CD14-positive monocyte (primary cell): ENCODE results near the gene GPSM3. TPM values are rescaled to one million over a fixed set of nuclear protein-coding genes. Genes with fewer than 3 reads are reported as not detected.
A peak's percentile ranks its signal among the peaks of the same experiment; 100 is the strongest.

Source experiments
- DNase-seq, 3 donors: peaks; one replicate each; pipeline ENCODE4 v3.0.0-alpha.2; 2011 to 2022
- H2AFZ ChIP-seq: 2 replicates; pipeline ENCODE4 v1.6.0; 2012; ENCODE audit warnings: mild to moderate bottlenecking, low read depth, low read length, inconsistent platforms; ENCODE audit not compliant: insufficient read depth, poor library complexity, severe bottlenecking
- H3K27ac ChIP-seq, 2 donors: 1 replicate in 1 of 2; 2 replicates in 1 of 2; pipeline ENCODE4 v1.5.1; 2012 to 2013; ENCODE audit warnings: low read length in 2 of 2, control low read depth in 1 of 2, inconsistent platforms in 1 of 2, low read depth in 1 of 2, mild to moderate bottlenecking in 1 of 2
- H3K27me3 ChIP-seq, 2 donors: one replicate each; pipeline versions ENCODE4 v1.6.0 to v1.6.1; 2011 to 2013; ENCODE audit warnings: low read length in 2 of 2; ENCODE audit not compliant: control insufficient read depth in 2 of 2, insufficient read depth in 2 of 2
- H3K36me3 ChIP-seq, 2 donors: replicated peaks in 1 of 2; 1 replicate in 1 of 2; 2 replicates in 1 of 2; pipeline versions ENCODE4 v1.5.1 to v1.6.1; 2012 to 2013; ENCODE audit warnings: low read length in 2 of 2, control low read depth in 1 of 2, inconsistent platforms in 1 of 2, mild to moderate bottlenecking in 1 of 2; ENCODE audit not compliant: insufficient read depth in 2 of 2, control insufficient read depth in 1 of 2
- H3K4me1 ChIP-seq, 2 donors: 1 replicate in 1 of 2; 2 replicates in 1 of 2; pipeline versions ENCODE4 v1.5.1 to v1.6.1; 2012 to 2013; ENCODE audit warnings: low read length in 2 of 2, control low read depth in 1 of 2, inconsistent platforms in 1 of 2, mild to moderate bottlenecking in 1 of 2, moderate library complexity in 1 of 2; ENCODE audit not compliant: insufficient read depth in 2 of 2, control insufficient read depth in 1 of 2
- H3K4me2 ChIP-seq: replicated peaks from 2 replicates; pipeline ENCODE3; 2012; ENCODE audit warnings: low read length, moderate library complexity, mild to moderate bottlenecking; ENCODE audit not compliant: poor library complexity, severe bottlenecking; ENCODE audit errors: extremely low read depth
- H3K4me3 ChIP-seq, 3 experiments: fragments of 200-600 bp in 1 of 3; sonication (generic) in 1 of 3; replicated peaks in 1 of 3; 1 replicate in 2 of 3; 2 replicates in 1 of 3; pipeline ENCODE4 v1.5.1; 2011 to 2013; ENCODE audit warnings: low read length in 3 of 3, mild to moderate bottlenecking in 3 of 3, control low read depth in 2 of 3, low read depth in 2 of 3, inconsistent platforms in 1 of 3, moderate library complexity in 1 of 3
- H3K79me2 ChIP-seq: 2 replicates; pipeline ENCODE4 v1.6.0; 2012; ENCODE audit warnings: mild to moderate bottlenecking, control low read depth, inconsistent platforms, low read length, moderate library complexity; ENCODE audit not compliant: insufficient read depth
- H3K9ac ChIP-seq: 2 replicates; pipeline ENCODE4 v1.6.0; 2017; ENCODE audit warnings: low read length, mild to moderate bottlenecking; ENCODE audit not compliant: insufficient read depth, poor library complexity, severe bottlenecking
- H3K9me3 ChIP-seq, 2 donors: replicated peaks in 1 of 2; 1 replicate in 1 of 2; 2 replicates in 1 of 2; pipeline versions ENCODE4 v1.5.1 to v1.6.1; 2012 to 2013; ENCODE audit warnings: low read length in 2 of 2, control low read depth in 1 of 2; ENCODE audit not compliant: control insufficient read depth in 1 of 2, insufficient read depth in 1 of 2
- H4K20me1 ChIP-seq: 2 replicates; pipeline ENCODE4 v1.6.0; 2012; ENCODE audit warnings: mild to moderate bottlenecking, low read length, control low read depth, moderate library complexity; ENCODE audit not compliant: insufficient read depth
- H3K27ac Mint-ChIP-seq, 7 donors: one replicate each; pipeline ENCODE4 v1.8.0; 2020; ENCODE audit warnings: mild to moderate bottlenecking in 7 of 7, mixed read lengths in 7 of 7, moderate library complexity in 6 of 7, inconsistent platforms in 2 of 7
- H3K27me3 Mint-ChIP-seq, 3 donors: one replicate each; pipeline ENCODE4 v1.8.0; 2021 to 2022; ENCODE audit warnings: low read depth in 3 of 3, mild to moderate bottlenecking in 3 of 3, mixed read lengths in 3 of 3, moderate library complexity in 3 of 3, inconsistent platforms in 1 of 3
- H3K36me3 Mint-ChIP-seq, 2 donors: one replicate each; pipeline ENCODE4 v1.8.0; 2020; ENCODE audit warnings: mixed read lengths in 2 of 2, inconsistent platforms in 1 of 2, mild to moderate bottlenecking in 1 of 2
- H3K4me1 Mint-ChIP-seq: one replicate; pipeline ENCODE4 v1.8.0; 2020; ENCODE audit warnings: mild to moderate bottlenecking, mixed read lengths
- H3K4me3 Mint-ChIP-seq, 2 donors: one replicate each; pipeline ENCODE4 v1.8.0; 2020; ENCODE audit warnings: mild to moderate bottlenecking in 2 of 2, mixed read lengths in 2 of 2, moderate library complexity in 1 of 2
- H3K9me3 Mint-ChIP-seq, 7 donors: one replicate each; pipeline ENCODE4 v1.8.0; 2020 to 2022; ENCODE audit warnings: mixed read lengths in 7 of 7, mild to moderate bottlenecking in 6 of 7, moderate library complexity in 6 of 7, inconsistent platforms in 2 of 7
- WGBS: methylation state at CpG from one replicate; pipeline ENCODE4 v1.1.5; 2013; ENCODE audit warnings: missing lambda C conversion rate; ENCODE audit not compliant: insufficient coverage; 5-methylcytosine and 5-hydroxymethylcytosine counted together
- intact Hi-C, 2 donors: fragments of 100-400 bp; cut with micrococcal nuclease; formaldehyde crosslinking; loops; one replicate each; pipeline versions ENCODE4 v1.15.0 to v1.15.1; 2023
- polyA plus RNA-seq, 3 donors: library from polyadenylated mRNA; depleted of rRNA in 1 of 3; unstranded in 2 of 3; stranded (reverse) in 1 of 3; fragments of 300-500 nt in 2 of 3; fragments of >200 nt in 1 of 3; fragmentation: Illumina TruSeq in 2 of 3; gene quantifications; 1 replicate in 2 of 3; 2 replicates in 1 of 3; pipeline ENCODE4 v1.2.3, GENCODE V29; 2012 to 2021
- TF ChIP-seq, protein P1 (sequence below): fragments of 200-600 bp; IDR thresholded peaks from one replicate; pipeline ENCODE4 v1.8.0; 2022; ENCODE audit warnings: antibody characterized with exemption, mild to moderate bottlenecking

GPSM3 gene
- polyA plus RNA-seq, 3 donors = 86.1 to 340 (median 101) TPM

DNA sequence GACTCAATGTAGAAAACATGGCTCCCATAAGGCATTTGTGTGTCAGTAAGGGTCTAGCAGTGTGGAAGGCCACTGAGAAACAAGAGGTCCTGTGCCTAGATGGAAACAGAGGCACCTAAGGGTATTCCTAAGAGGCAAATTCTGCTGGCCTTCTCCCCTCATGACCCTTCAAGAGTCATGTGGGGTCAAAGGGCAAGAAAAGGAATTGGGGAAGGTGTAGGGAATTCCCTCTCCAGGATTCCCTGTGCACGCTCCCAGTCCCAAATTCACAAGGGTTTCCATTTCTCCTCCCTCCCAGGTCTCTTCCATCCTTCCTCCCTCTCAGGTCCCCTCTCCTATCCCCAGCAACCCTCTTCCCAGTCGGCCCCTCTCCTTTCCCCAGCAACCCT, 17.1 kb downstream of the GPSM3 start:
- Mint-ChIP-seq H3K36me3 (peaks cover 14 to 16% of the 10 kb centered on the region in 2 donors), H3K27me3 (peaks cover 0 to 4% (median 2%) of the 10 kb centered on the region in 3 donors), H3K4me3 (peak overlapping the region; percentile 90 to 98), H3K4me1 (peaks cover 63% of the 10 kb centered on the region), H3K27ac (peak overlapping the region; percentile 44 to 100 (median 96)), H3K9me3 (no peaks in the 10 kb centered on the region)
- peak overlapping the region in 1 of 2 donors; percentile 90 for H3K27ac ChIP-seq
- WGBS = 0% methylated on average over 1 of the region's 2 CpGs
- peak overlapping the region; percentile 81 for H3K9ac ChIP-seq
- peak overlapping the region; percentile 97 for H3K4me2 ChIP-seq
- intact Hi-C loops = loop anchor here (2.0 to 5.0 kb wide), 2 partner anchors 21 to 53 kb away; partner anchors contain the start of gene PPT2 (in 1 of the 2)
- peaks cover 49 to 62% of the 10 kb centered on the region in 2 donors for H3K4me1 ChIP-seq
- no peak for DNase-seq
- peaks cover 9 to 16% of the 10 kb centered on the region in 2 donors for H3K36me3 ChIP-seq
- peak overlapping the region; percentile 71 to 94 (median 82) for H3K4me3 ChIP-seq
- H3K79me2 ChIP-seq = peaks cover 39% of the 10 kb centered on the region
- TF ChIP-seq, protein P1, sequence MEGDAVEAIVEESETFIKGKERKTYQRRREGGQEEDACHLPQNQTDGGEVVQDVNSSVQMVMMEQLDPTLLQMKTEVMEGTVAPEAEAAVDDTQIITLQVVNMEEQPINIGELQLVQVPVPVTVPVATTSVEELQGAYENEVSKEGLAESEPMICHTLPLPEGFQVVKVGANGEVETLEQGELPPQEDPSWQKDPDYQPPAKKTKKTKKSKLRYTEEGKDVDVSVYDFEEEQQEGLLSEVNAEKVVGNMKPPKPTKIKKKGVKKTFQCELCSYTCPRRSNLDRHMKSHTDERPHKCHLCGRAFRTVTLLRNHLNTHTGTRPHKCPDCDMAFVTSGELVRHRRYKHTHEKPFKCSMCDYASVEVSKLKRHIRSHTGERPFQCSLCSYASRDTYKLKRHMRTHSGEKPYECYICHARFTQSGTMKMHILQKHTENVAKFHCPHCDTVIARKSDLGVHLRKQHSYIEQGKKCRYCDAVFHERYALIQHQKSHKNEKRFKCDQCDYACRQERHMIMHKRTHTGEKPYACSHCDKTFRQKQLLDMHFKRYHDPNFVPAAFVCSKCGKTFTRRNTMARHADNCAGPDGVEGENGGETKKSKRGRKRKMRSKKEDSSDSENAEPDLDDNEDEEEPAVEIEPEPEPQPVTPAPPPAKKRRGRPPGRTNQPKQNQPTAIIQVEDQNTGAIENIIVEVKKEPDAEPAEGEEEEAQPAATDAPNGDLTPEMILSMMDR = no peak
- peak overlapping the region; percentile 93 for H2AFZ ChIP-seq
- H3K27me3 ChIP-seq = no peaks in the 10 kb centered on the region
- no peaks in the 10 kb centered on the region for H3K9me3 ChIP-seq
- H4K20me1 ChIP-seq = no peaks in the 10 kb centered on the region

DNA sequence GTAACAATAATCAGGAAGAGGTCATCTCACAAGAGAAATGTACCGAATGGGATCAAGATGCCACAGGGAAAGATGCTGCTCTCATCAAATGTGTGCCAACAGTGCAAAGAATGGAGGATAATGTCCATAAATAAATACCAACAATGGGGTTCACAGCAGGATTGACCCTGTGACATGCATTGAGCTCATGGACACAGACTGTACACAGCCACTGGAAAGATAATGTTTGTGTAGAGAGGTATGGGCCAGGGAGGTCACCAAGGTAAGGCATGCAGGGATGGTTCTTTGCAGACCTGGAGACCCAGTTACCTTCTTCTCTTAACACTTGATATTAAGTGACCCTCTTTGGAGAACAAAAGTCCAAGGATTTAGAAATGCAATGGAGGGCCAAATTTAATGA, 18.0 kb downstream of the GPSM3 start:
- intact Hi-C loops = loop anchor here in 1 of 2 donors (2.0 kb wide), 1 partner anchor 20 kb away; the partner anchor contains the start of gene PPT2
- Histone ChIP-seq H3K36me3 (peaks cover 18 to 20% of the 10 kb centered on the region in 2 donors), H3K27me3 (no peaks in the 10 kb centered on the region), H4K20me1 (no peaks in the 10 kb centered on the region), H3K27ac (no peak overlapping the region), H3K9me3 (no peaks in the 10 kb centered on the region), H3K79me2 (peaks cover 36% of the 10 kb centered on the region), H3K4me3 (no peak overlapping the region), H3K4me2 (no peak overlapping the region), H3K9ac (no peak overlapping the region), H2AFZ (no peak overlapping the region), H3K4me1 (peaks cover 42 to 53% of the 10 kb centered on the region in 2 donors)
- Mint-ChIP-seq H3K9me3 (no peaks in the 10 kb centered on the region), H3K4me3 (no peak overlapping the region), H3K4me1 (peaks cover 54% of the 10 kb centered on the region), H3K27ac (no peak overlapping the region), H3K36me3 (peaks cover 20% of the 10 kb centered on the region in 2 donors), H3K27me3 (peaks cover 0 to 2% (median 1%) of the 10 kb centered on the region in 3 donors)
- TF ChIP-seq, protein P1 = no peak
- DNase-seq = no peak
- no CpG with 5 or more reads among the region's 1 CpG for WGBS
